Stimulated activated naive CD8-positive, alpha-beta T cell treated with anti-CD3 and anti-CD28 coated beads, Interleukin-15, amount 100 ng/mL, for 72 hours (primary cell): ENCODE results near the gene FNBP1.
"Not testable (repeated sequence)": the region's sequence is repeated elsewhere in the genome, so short reads cannot be mapped to it uniquely, and the experiment has no call there.

Source experiments
- ATAC-seq: fragments of 150-1000 bp; cut with Tn5 transposase; 2 replicates; pipeline ENCODE4 v1.10.0; 2021; ENCODE audit warnings: mild to moderate bottlenecking, moderate library complexity
- DNase-seq, 2 donors: peaks; one replicate each; pipeline ENCODE4 v3.0.0; 2021 to 2022
- H3K27ac Mint-ChIP-seq, 2 donors: one replicate each; pipeline ENCODE4 v1.8.0; 2022; ENCODE audit warnings: mild to moderate bottlenecking in 2 of 2, mixed read lengths in 2 of 2, moderate library complexity in 2 of 2
- H3K27me3 Mint-ChIP-seq: one replicate; pipeline ENCODE4 v1.8.0; 2022; ENCODE audit warnings: mixed read lengths
- H3K4me1 Mint-ChIP-seq: one replicate; pipeline ENCODE4 v1.8.0; 2022; ENCODE audit warnings: mild to moderate bottlenecking, mixed read lengths
- H3K4me3 Mint-ChIP-seq, 2 donors: one replicate each; pipeline ENCODE4 v1.8.0; 2022; ENCODE audit warnings: mild to moderate bottlenecking in 2 of 2, mixed read lengths in 2 of 2, moderate library complexity in 1 of 2
- H3K9me3 Mint-ChIP-seq, 2 donors: one replicate each; pipeline ENCODE4 v1.8.0; 2022; ENCODE audit warnings: mixed read lengths in 2 of 2

The FNBP1 gene

GRCh38 chr9:130030651-130031127, 12.3 kb downstream of the FNBP1 start:
- H3K4me3 Mint-ChIP-seq: peak overlapping the region; percentile 74 to 83

GRCh38 chr9:130029223-130029973, 13.6 kb downstream of the FNBP1 start:
- peak; percentile 80 for ATAC-seq
- H3K27ac Mint-ChIP-seq: peak overlapping the region; percentile 92 to 96
- H3K9me3 Mint-ChIP-seq: no peaks in the 10 kb centered on the region
- H3K27me3 Mint-ChIP-seq: no peaks in the 10 kb centered on the region
- H3K4me1 Mint-ChIP-seq: peaks cover 99% of the 10 kb centered on the region
- H3K4me3 Mint-ChIP-seq: peak overlapping the region; percentile 75 to 83
- peak in 1 of 2 donors; percentile 64 for DNase-seq

More at GRCh38 chr9:130030651-130031127, 12.3 kb downstream of the FNBP1 start:
- H3K27ac Mint-ChIP-seq: peak overlapping the region; percentile 68 to 93
- peaks cover 99% of the 10 kb centered on the region for H3K4me1 Mint-ChIP-seq
- no peak for DNase-seq
- H3K27me3 Mint-ChIP-seq: no peaks in the 10 kb centered on the region
- ATAC-seq: peak; percentile 11
- no peaks in the 10 kb centered on the region for H3K9me3 Mint-ChIP-seq

GRCh38 chr9:130028493-130029222, 14.3 kb downstream of the FNBP1 start:
- Mint-ChIP-seq H3K27ac (peak overlapping the region; percentile 92 to 96), H3K27me3 (no peaks in the 10 kb centered on the region), H3K4me1 (peaks cover 100% of the 10 kb centered on the region), H3K4me3 (peak overlapping the region; percentile 75 to 83), H3K9me3 (no peaks in the 10 kb centered on the region)
- no peak for DNase-seq
- ATAC-seq: no peak

- Mint-ChIP-seq H3K9me3 (no peaks in the 10 kb centered on the region), H3K4me1 (peaks cover 100% of the 10 kb centered on the region), H3K4me3 (peak overlapping the region; percentile 67 to 75), H3K27me3 (no peaks in the 10 kb centered on the region), H3K27ac (peak overlapping the region; percentile 77 to 86)
- DNase-seq (no peak), ATAC-seq (no peak)
These were observed 15.2 kb downstream of the FNBP1 start for GRCh38 chr9:130027533-130028365.

GRCh38 chr9:130026583-130027340, 16.2 kb downstream of the FNBP1 start:
- Mint-ChIP-seq H3K4me1 (peaks cover 100% of the 10 kb centered on the region), H3K4me3 (peak overlapping the region; percentile 53 to 72), H3K9me3 (no peaks in the 10 kb centered on the region), H3K27me3 (no peaks in the 10 kb centered on the region), H3K27ac (peak overlapping the region; percentile 78 to 91)
- DNase-seq (no peak), ATAC-seq (peak; percentile 27)

- ATAC-seq (no peak), DNase-seq (no peak)
- Mint-ChIP-seq H3K9me3 (no peaks in the 10 kb centered on the region), H3K4me3 (peak overlapping the region; percentile 35 to 41), H3K4me1 (peaks cover 100% of the 10 kb centered on the region), H3K27ac (peak overlapping the region in 1 of 2 donors; percentile 55), H3K27me3 (no peaks in the 10 kb centered on the region)
These were observed 18.4 kb downstream of the FNBP1 start for GRCh38 chr9:130024597-130024994.

GRCh38 chr9:130023994-130024596, 18.9 kb downstream of the FNBP1 start:
- Mint-ChIP-seq H3K9me3 (no peaks in the 10 kb centered on the region), H3K27ac (peak overlapping the region; percentile 47 to 91), H3K4me3 (peak overlapping the region; percentile 38 to 72), H3K27me3 (no peaks in the 10 kb centered on the region), H3K4me1 (peaks cover 100% of the 10 kb centered on the region)
- DNase-seq (no peak), ATAC-seq (no peak)

GRCh38 chr9:130023144-130023787, 19.7 kb downstream of the FNBP1 start:
- Mint-ChIP-seq H3K4me3 (peak overlapping the region; percentile 72 to 74), H3K27ac (peak overlapping the region; percentile 90 to 91), H3K27me3 (no peaks in the 10 kb centered on the region), H3K4me1 (peaks cover 96% of the 10 kb centered on the region), H3K9me3 (no peaks in the 10 kb centered on the region)
- DNase-seq (no peak), ATAC-seq (peak; percentile 74)

- Mint-ChIP-seq H3K27me3 (no peaks in the 10 kb centered on the region), H3K9me3 (no peaks in the 10 kb centered on the region), H3K4me3 (peak overlapping the region; percentile 59 to 74), H3K4me1 (peaks cover 96% of the 10 kb centered on the region), H3K27ac (peak overlapping the region; percentile 90 to 91)
- ATAC-seq (no peak), DNase-seq (no peak)
These were observed 20.3 kb downstream of the FNBP1 start for GRCh38 chr9:130022566-130023143.

- not testable (repeated sequence) for H3K27me3 Mint-ChIP-seq, H3K9me3 Mint-ChIP-seq, ATAC-seq, DNase-seq, H3K27ac Mint-ChIP-seq
- peak overlapping the region in 1 of 2 donors; percentile 19 for H3K4me3 Mint-ChIP-seq
- peaks cover 96% of the 10 kb centered on the region for H3K4me1 Mint-ChIP-seq
These were observed 21.1 kb downstream of the FNBP1 start for GRCh38 chr9:130021842-130022241.

GRCh38 chr9:130021123-130021522, 21.9 kb downstream of the FNBP1 start:
- H3K4me1 Mint-ChIP-seq: peaks cover 96% of the 10 kb centered on the region
- DNase-seq (no peak), ATAC-seq (no peak)
- peak overlapping the region in 1 of 2 donors; percentile 34 for H3K27ac Mint-ChIP-seq
- H3K27me3 Mint-ChIP-seq: no peaks in the 10 kb centered on the region
- peaks cover 0 to 5% of the 10 kb centered on the region in 2 donors for H3K9me3 Mint-ChIP-seq
- peak overlapping the region; percentile 31 to 55 for H3K4me3 Mint-ChIP-seq

- no peak for ATAC-seq
- Mint-ChIP-seq H3K9me3 (peaks cover 0 to 7% of the 10 kb centered on the region in 2 donors), H3K27ac (peak overlapping the region; percentile 42 to 94), H3K4me1 (peaks cover 92% of the 10 kb centered on the region), H3K27me3 (no peaks in the 10 kb centered on the region), H3K4me3 (peak overlapping the region; percentile 31 to 55)
- DNase-seq: no peak
These were observed 22.4 kb downstream of the FNBP1 start for GRCh38 chr9:130020618-130021017.

- ATAC-seq: no peak
- H3K27me3 Mint-ChIP-seq: no peaks in the 10 kb centered on the region
- H3K9me3 Mint-ChIP-seq: peaks cover 0 to 7% of the 10 kb centered on the region in 2 donors
- peaks cover 79% of the 10 kb centered on the region for H3K4me1 Mint-ChIP-seq
- peak overlapping the region in 1 of 2 donors; percentile 99 for H3K27ac Mint-ChIP-seq
- H3K4me3 Mint-ChIP-seq: no peak overlapping the region
- DNase-seq: no peak
These were observed 24.7 kb downstream of the FNBP1 start for GRCh38 chr9:130018265-130018664.
